Iris pigment epithelial cell (primary cell): ENCODE results near the gene PLA2G2F.
A peak's percentile ranks its signal among the peaks of the same experiment; 100 is the strongest.

Experiments
- DNase-seq: peaks from one replicate; pipeline ENCODE4 v3.0.0-alpha.2; 2011; ENCODE audit warnings: low read depth

Gene PLA2G2F

GRCh38 chr1:20191266-20191825 lies 52.2 kb downstream of the PLA2G2F start:
- DNase-seq, result no peak

DNA sequence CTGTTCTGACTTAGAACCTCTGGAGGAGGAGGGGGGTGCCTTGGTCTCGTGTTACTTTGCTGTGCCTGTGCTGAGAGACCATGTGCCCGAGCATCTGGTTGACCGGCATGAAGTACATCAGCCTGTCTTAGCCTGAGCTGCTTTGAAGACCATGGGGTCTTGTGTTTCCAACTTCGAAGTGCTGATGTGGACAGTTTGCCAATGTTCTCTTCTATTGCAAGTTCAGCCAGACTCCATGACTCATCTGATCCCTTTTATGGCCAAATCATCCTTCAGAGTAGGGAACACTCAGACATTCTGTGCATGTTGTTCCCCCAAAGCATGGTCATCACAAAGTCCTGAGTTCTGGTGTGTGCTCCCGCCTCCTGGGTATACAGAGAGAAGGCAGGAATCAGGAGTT lies 53.2 kb downstream of the PLA2G2F start:
- peak; percentile 45 for DNase-seq

- DNase-seq, result no peak
These were observed 53.8 kb downstream of the PLA2G2F start for GRCh38 chr1:20192871-20193411.

GRCh38 chr1:20194224-20194623 lies 55.1 kb downstream of the PLA2G2F start:
- DNase-seq, result no peak

GRCh38 chr1:20194757-20195461 lies 55.8 kb downstream of the PLA2G2F start:
- DNase-seq, result peak; percentile 46

DNA sequence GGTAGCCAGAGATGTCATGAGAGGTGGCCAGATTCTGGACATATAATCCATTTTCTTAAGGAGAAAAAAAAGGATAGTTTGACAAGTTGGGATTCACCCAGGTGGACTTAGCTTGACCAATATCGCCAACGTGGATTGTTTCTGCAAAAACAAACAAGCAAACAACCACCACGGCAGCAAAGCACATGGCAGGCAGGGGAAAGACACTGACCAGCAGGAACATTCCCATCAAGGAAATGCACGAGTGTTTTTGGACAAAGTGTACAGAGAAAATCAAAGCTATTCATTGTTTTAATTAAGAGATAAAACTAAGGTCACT lies 56.3 kb downstream of the PLA2G2F start:
- no peak for DNase-seq

- DNase-seq, result no peak
These were observed 58.2 kb downstream of the PLA2G2F start for GRCh38 chr1:20197329-20197791.

DNA sequence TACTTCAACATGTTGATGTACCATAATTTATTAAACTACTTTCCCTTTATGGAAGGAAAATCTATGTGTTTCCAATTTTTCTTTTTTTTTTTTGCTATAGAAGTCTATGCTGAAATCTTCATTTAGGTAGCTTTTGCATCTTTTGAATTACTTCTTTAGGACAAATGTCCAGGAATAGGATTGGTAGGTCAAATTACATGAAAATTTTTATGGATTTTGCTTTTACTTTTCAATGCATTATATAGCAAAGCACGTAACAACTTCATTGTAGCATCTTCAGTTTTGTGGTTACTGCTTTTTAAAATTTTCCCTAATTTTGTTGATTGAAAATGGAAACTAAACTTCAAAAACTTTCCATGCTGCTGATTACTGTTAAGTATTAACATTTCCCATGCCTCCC lies 59.2 kb downstream of the PLA2G2F start:
- DNase-seq, result no peak

DNA sequence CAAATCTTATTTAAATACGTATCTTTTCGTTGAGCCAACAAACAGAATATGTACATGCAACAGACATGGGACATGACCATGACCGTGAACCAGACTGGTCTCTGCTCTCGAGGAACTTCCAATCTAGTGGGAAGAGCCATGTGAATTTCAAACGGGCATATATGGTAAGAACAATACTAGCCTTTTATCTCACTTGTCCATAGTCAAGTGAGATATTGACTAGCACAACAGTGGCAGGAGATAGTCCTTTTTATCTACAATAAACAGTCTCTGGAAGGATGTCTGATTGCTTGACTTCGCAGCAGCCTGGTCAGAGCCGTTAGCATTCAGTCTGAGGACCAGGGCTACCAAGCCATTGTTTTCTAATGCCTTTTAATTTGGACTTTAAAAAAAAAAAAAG lies 59.8 kb downstream of the PLA2G2F start:
- no peak for DNase-seq

GRCh38 chr1:20199403-20199802 lies 60.3 kb downstream of the PLA2G2F start:
- DNase-seq, result no peak

GRCh38 chr1:20199840-20200239 lies 60.7 kb downstream of the PLA2G2F start:
- DNase-seq, result no peak
